ENCODE data around the gene THUMPD3. TPM values are rescaled to one million over a fixed set of nuclear protein-coding genes. Genes with fewer than 3 reads are reported as not detected.

Gene THUMPD3
- total RNA-seq, 1 experiment from 2014 or later, result 63.0 TPM

DNA sequence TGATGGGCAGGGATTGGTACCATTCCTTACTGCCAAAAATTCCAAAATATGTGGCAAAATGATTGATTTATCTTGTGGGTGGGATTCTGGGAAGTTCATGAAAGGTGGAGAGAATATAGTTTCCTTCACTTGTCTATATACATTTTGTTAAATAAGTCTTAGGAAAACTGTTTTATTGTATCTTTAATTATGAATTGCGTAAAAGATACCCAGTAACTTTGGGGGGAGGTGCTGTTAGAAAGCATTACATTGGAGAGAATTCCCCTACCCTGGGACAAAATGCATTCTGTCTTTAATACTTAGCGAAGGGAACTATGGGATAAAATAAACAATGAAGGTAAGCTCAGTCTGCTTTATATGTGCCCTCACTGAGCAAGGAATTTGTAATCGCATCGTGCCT, 39.1 kb downstream of the THUMPD3 start:
- Mint-ChIP-seq H3K9me3 (ENCODE audit: unreplicated experiment) (no peaks in the 10 kb centered on the region), H3K4me1 (ENCODE audit: insufficient read depth, unreplicated experiment) (peaks cover 46% of the 10 kb centered on the region), H3K36me3 (ENCODE audit: insufficient read depth, unreplicated experiment) (peaks cover 5% of the 10 kb centered on the region), H3K27me3 (ENCODE audit: insufficient read depth, unreplicated experiment) (no peaks in the 10 kb centered on the region), H3K4me3 (ENCODE audit: unreplicated experiment) (peak overlapping the region; percentile 81), H3K27ac (ENCODE audit: low read depth, unreplicated experiment) (peak overlapping the region; percentile 77)
- DNase-seq (ENCODE audit: unreplicated experiment), result no peak
- ChIA-PET CTCF (interaction anchor here (1.5 kb wide), 1 partner anchor 20 kb away, joined by 5 read pairs; no protein-coding TSS in a partner anchor), POLR2A (interaction anchor here (1.4 to 4.1 kb wide), 6 partner anchors 8 to 40 kb away, joined by 3 to 67 read pairs (median 9); no protein-coding TSS in a partner anchor)
- no TSS peak for BruUV-seq (replicated peaks)
- intact Hi-C loops (cut with micrococcal nuclease), result no loop called here
- TF ChIP-seq, protein P1, sequence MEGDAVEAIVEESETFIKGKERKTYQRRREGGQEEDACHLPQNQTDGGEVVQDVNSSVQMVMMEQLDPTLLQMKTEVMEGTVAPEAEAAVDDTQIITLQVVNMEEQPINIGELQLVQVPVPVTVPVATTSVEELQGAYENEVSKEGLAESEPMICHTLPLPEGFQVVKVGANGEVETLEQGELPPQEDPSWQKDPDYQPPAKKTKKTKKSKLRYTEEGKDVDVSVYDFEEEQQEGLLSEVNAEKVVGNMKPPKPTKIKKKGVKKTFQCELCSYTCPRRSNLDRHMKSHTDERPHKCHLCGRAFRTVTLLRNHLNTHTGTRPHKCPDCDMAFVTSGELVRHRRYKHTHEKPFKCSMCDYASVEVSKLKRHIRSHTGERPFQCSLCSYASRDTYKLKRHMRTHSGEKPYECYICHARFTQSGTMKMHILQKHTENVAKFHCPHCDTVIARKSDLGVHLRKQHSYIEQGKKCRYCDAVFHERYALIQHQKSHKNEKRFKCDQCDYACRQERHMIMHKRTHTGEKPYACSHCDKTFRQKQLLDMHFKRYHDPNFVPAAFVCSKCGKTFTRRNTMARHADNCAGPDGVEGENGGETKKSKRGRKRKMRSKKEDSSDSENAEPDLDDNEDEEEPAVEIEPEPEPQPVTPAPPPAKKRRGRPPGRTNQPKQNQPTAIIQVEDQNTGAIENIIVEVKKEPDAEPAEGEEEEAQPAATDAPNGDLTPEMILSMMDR (IDR thresholded peaks at IDR 0.05; ENCODE audit: unreplicated experiment), result no peak

DNA sequence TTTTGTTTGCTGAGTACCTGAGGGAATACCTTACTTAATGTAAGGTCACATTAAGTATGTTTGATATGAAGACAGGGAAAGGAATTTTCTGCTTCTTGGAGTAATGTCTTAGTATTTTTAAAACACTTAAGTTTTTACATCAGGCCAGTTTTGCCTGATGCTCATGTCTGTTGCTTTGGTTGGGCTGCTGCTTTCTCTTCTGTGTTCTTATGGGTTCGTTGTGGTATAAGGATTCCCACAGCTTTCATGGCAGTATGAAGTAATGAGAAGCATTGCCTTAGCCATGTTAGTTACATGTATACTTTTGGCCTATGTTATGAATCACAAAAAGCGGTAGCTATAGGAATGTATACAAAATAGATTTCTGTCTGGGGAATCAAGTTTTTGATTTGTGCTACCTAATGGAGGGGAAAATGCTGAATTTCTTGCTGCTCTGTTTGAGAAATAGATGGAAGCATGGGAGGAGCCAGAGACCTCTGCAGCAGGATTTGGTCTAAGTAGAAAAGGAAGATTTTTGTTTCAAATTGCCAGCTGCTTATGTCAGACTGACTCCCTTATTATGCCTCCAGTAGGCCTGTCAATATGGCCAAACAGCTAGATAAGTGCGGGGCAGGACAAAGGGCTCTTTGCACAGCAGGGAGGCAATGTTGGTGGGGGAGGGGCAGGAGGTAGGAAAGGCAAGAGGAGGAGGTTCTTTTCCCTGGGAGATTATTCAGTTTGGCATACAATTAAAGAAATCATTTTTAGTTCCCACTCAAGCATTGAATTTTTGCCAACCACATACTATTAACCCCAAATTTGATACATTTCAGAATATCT, 39.8 kb downstream of the THUMPD3 start:
- peak; percentile 48 for DNase-seq (ENCODE audit: unreplicated experiment)
- H3K36me3 Mint-ChIP-seq (ENCODE audit: insufficient read depth, unreplicated experiment), result peaks cover 6% of the 10 kb centered on the region
- intact Hi-C loops (cut with micrococcal nuclease), result no loop called here
- peaks cover 46% of the 10 kb centered on the region for H3K4me1 Mint-ChIP-seq (ENCODE audit: insufficient read depth, unreplicated experiment)
- CTCF ChIA-PET, result interaction anchor here (0.6 to 1.5 kb wide), 2 partner anchors 16 to 19 kb away, joined by 3 to 5 read pairs; no protein-coding TSS in a partner anchor
- peak overlapping the region; percentile 68 for H3K4me3 Mint-ChIP-seq (ENCODE audit: unreplicated experiment)
- peak overlapping the region; percentile 77 for H3K27ac Mint-ChIP-seq (ENCODE audit: low read depth, unreplicated experiment)
- H3K27me3 Mint-ChIP-seq (ENCODE audit: insufficient read depth, unreplicated experiment), result no peaks in the 10 kb centered on the region
- no peaks in the 10 kb centered on the region for H3K9me3 Mint-ChIP-seq (ENCODE audit: unreplicated experiment)
- TF ChIP-seq, protein P1 (IDR thresholded peaks at IDR 0.05; ENCODE audit: unreplicated experiment), result no peak
- BruUV-seq (replicated peaks), result no TSS peak
- POLR2A ChIA-PET, result interaction anchor here (1.2 to 4.1 kb wide), 8 partner anchors 8 to 49 kb away, joined by 3 to 67 read pairs (median 6); no protein-coding TSS in a partner anchor

DNA sequence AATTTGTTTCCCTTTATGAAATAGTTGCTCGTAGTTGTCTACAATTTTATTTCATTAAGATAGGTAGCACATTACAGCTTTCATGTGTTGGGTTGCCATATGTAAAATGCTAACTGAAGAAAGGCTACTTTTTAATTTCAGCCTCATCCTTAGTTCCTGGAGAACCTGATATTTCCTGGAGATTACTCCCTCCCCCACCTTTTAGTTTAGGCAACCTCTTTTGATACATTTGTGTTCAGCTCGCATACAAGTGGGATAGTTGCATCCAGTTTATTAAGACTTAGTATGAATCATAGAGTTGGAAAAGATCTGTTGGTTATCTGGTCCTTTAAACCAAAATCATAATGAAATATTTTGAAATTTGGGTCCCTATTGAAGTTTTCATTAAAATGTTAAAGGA, 40.6 kb downstream of the THUMPD3 start:
- TF ChIP-seq, protein P1 (IDR thresholded peaks at IDR 0.05; ENCODE audit: unreplicated experiment), result no peak
- H3K9me3 Mint-ChIP-seq (ENCODE audit: unreplicated experiment), result no peaks in the 10 kb centered on the region
- H3K4me1 Mint-ChIP-seq (ENCODE audit: insufficient read depth, unreplicated experiment), result peaks cover 46% of the 10 kb centered on the region
- BruUV-seq (replicated peaks), result no TSS peak
- DNase-seq (ENCODE audit: unreplicated experiment), result no peak
- H3K27ac Mint-ChIP-seq (ENCODE audit: low read depth, unreplicated experiment), result no peak overlapping the region
- ChIA-PET CTCF (interaction anchor here (0.6 to 1.5 kb wide), 2 partner anchors 15 to 19 kb away, joined by 3 to 5 read pairs; no protein-coding TSS in a partner anchor), POLR2A (interaction anchor here (0.5 to 4.1 kb wide), 7 partner anchors 8 to 50 kb away, joined by 3 to 67 read pairs (median 7); no protein-coding TSS in a partner anchor)
- no peaks in the 10 kb centered on the region for H3K27me3 Mint-ChIP-seq (ENCODE audit: insufficient read depth, unreplicated experiment)
- peaks cover 9% of the 10 kb centered on the region for H3K36me3 Mint-ChIP-seq (ENCODE audit: insufficient read depth, unreplicated experiment)
- intact Hi-C loops (cut with micrococcal nuclease), result no loop called here
- no peak overlapping the region for H3K4me3 Mint-ChIP-seq (ENCODE audit: unreplicated experiment)

DNA sequence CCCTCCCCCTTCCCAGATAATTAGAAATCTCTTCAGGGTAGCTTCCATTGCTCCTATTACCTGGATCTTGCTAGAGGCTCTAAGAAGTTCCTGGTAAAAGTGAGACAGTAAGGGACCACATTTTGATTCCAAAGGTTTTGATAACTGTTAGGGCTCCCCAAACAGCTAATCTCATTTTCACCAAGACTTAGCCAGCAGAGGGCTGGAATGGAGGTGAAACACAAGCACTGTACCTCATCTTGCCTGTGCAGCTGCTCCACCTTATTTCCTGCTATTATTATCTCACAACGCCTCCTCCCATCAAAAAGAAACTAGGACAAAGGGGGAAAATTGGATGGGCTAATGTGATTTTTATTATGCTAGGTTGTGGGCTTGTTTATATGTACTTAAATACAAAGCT, 41.8 kb downstream of the THUMPD3 start:
- Mint-ChIP-seq H3K9me3 (ENCODE audit: unreplicated experiment) (peaks cover 6% of the 10 kb centered on the region), H3K27ac (ENCODE audit: low read depth, unreplicated experiment) (peak overlapping the region; percentile 25), H3K27me3 (ENCODE audit: insufficient read depth, unreplicated experiment) (no peaks in the 10 kb centered on the region), H3K4me3 (ENCODE audit: unreplicated experiment) (peak overlapping the region; percentile 13), H3K4me1 (ENCODE audit: insufficient read depth, unreplicated experiment) (peaks cover 50% of the 10 kb centered on the region), H3K36me3 (ENCODE audit: insufficient read depth, unreplicated experiment) (peaks cover 9% of the 10 kb centered on the region)
- DNase-seq (ENCODE audit: unreplicated experiment), result no peak
- ChIA-PET POLR2A (interaction anchor here (1.4 to 4.1 kb wide), 5 partner anchors 10 to 41 kb away, joined by 6 to 67 read pairs (median 15); partner anchors contain the start of gene THUMPD3), CTCF (interaction anchor here (0.6 to 1.3 kb wide), 5 partner anchors 11 to 787 kb away, joined by 3 to 4 read pairs (median 3); no protein-coding TSS in a partner anchor)
- intact Hi-C loops (cut with micrococcal nuclease), result no loop called here
- TF ChIP-seq, protein P1 (IDR thresholded peaks at IDR 0.05; ENCODE audit: unreplicated experiment), result peak; percentile 10
- no TSS peak for BruUV-seq (replicated peaks)
